OCI-LY7 (cell line): ENCODE measurements around the gene CELSR3. TPM values are rescaled to one million over a fixed set of nuclear protein-coding genes. Genes with fewer than 3 reads are reported as not detected.
A peak's percentile ranks its signal among the peaks of the same experiment; 100 is the strongest.

Source experiments
- BruUV-seq: library from RNA; stranded (reverse); fragments of 400-500 nt; replicated peaks from 2 replicates; lab custom pipeline; 2021; lab: Mats Ljungman, UMichigan
- CTCF ChIA-PET: fragments of 300-600 bp; sonication (Branson Sonifier 250); formaldehyde crosslinking; loops from one replicate; lab custom pipeline; 2022; ENCODE audit warnings: antibody characterized with exemption; ENCODE audit not compliant: unreplicated experiment; lab: Charles Lee
- POLR2A ChIA-PET: fragments of 300-600 bp; sonication (Branson Sonifier 250); formaldehyde crosslinking; loops from one replicate; lab custom pipeline; 2022; ENCODE audit warnings: antibody characterized with exemption; lab: Charles Lee
- DNase-seq: peaks from one replicate; pipeline ENCODE4 v3.0.0-alpha.2; 2015; ENCODE audit warnings: low spot score
- H2AFZ ChIP-seq: fragments of 200-600 bp; sonication (generic), shearing (Covaris generic); 2 replicates; pipeline ENCODE4 v1.6.1; 2014; ENCODE audit warnings: mild to moderate bottlenecking, antibody characterized with exemption, low read length, moderate library complexity
- H3K27ac ChIP-seq: fragments of 200-600 bp; sonication (generic); 2 replicates; pipeline ENCODE4 v1.5.1; 2014; ENCODE audit warnings: mixed run types, low read depth, mild to moderate bottlenecking, moderate library complexity, low read length, inconsistent platforms; ENCODE audit not compliant: poor library complexity, severe bottlenecking
- H3K36me3 ChIP-seq: fragments of 200-600 bp; sonication (generic); 2 replicates; pipeline ENCODE4 v1.6.1; 2014; ENCODE audit warnings: mild to moderate bottlenecking, antibody characterized with exemption, low read length, moderate library complexity, mixed read lengths; ENCODE audit not compliant: insufficient read depth
- H3K4me1 ChIP-seq: fragments of 200-600 bp; sonication (generic); 2 replicates; pipeline ENCODE4 v1.5.1; 2014; ENCODE audit warnings: mild to moderate bottlenecking, low read length; ENCODE audit not compliant: insufficient read depth, poor library complexity, severe bottlenecking
- H3K4me2 ChIP-seq: fragments of 200-600 bp; sonication (generic); 2 replicates; pipeline ENCODE4 v1.6.1; 2014; ENCODE audit warnings: mild to moderate bottlenecking, low read length
- H3K4me3 ChIP-seq: fragments of 200-600 bp; sonication (generic); 2 replicates; pipeline ENCODE4 v1.5.1; 2014; ENCODE audit warnings: mild to moderate bottlenecking, low read depth, low read length; ENCODE audit not compliant: poor library complexity, severe bottlenecking
- H3K79me2 ChIP-seq: fragments of 200-600 bp; sonication (generic); 2 replicates; pipeline ENCODE4 v1.6.1; 2016; ENCODE audit warnings: low read depth, mild to moderate bottlenecking, low read length, moderate library complexity, mixed read lengths; ENCODE audit not compliant: insufficient read depth
- H3K9me2 ChIP-seq: fragments of 200-600 bp; sonication (generic); 2 replicates; pipeline ENCODE4 v1.6.1; 2016; ENCODE audit warnings: mild to moderate bottlenecking, low read length, mixed read lengths; ENCODE audit not compliant: insufficient read depth
- H3K9me3 ChIP-seq: fragments of 200-600 bp; sonication (generic); 2 replicates; pipeline ENCODE4 v1.6.1; 2014; ENCODE audit warnings: mild to moderate bottlenecking, mixed run types, low read length, mixed read lengths
- H4K20me1 ChIP-seq: fragments of 200-600 bp; sonication (generic); 2 replicates; pipeline ENCODE4 v1.6.1; 2014; ENCODE audit warnings: mild to moderate bottlenecking, antibody characterized with exemption, low read length, moderate library complexity, mixed read lengths; ENCODE audit not compliant: insufficient read depth
- EZH2phosphoT487 ChIP-seq: fragments of 200-600 bp; sonication (generic); IDR thresholded peaks from 2 replicates; pipeline ENCODE4 v1.6.1; 2018; ENCODE audit warnings: low read depth, borderline replicate concordance, mild to moderate bottlenecking, mixed run types, antibody characterized with exemption, low read length, moderate library complexity, mixed read lengths
- intact Hi-C: fragments of 100-400 bp; cut with micrococcal nuclease; formaldehyde crosslinking; loops from one replicate; pipeline ENCODE4 v1.10.0; 2022; ENCODE audit not compliant: unreplicated experiment
- total RNA-seq, 2 experiments: library from RNA; depleted of rRNA in 1 of 2; stranded (reverse); fragments of >200 nt in 1 of 2; shearing (Covaris generic) in 1 of 2; gene quantifications; 2 replicates each; pipeline ENCODE4 v1.2.3, GENCODE V29; 2014 to 2022
- TF ChIP-seq, protein P1 (sequence below): fragments of 200-600 bp; sonication (generic); conservative IDR thresholded peaks from 2 replicates; pipeline ENCODE4 v1.5.1; 2014; ENCODE audit warnings: mild to moderate bottlenecking, antibody characterized with exemption, low read length, moderate library complexity, mixed read lengths

Gene CELSR3
- total RNA-seq, 2 experiments from 2014 or later, result 3.0 to 9.1 TPM

DNA sequence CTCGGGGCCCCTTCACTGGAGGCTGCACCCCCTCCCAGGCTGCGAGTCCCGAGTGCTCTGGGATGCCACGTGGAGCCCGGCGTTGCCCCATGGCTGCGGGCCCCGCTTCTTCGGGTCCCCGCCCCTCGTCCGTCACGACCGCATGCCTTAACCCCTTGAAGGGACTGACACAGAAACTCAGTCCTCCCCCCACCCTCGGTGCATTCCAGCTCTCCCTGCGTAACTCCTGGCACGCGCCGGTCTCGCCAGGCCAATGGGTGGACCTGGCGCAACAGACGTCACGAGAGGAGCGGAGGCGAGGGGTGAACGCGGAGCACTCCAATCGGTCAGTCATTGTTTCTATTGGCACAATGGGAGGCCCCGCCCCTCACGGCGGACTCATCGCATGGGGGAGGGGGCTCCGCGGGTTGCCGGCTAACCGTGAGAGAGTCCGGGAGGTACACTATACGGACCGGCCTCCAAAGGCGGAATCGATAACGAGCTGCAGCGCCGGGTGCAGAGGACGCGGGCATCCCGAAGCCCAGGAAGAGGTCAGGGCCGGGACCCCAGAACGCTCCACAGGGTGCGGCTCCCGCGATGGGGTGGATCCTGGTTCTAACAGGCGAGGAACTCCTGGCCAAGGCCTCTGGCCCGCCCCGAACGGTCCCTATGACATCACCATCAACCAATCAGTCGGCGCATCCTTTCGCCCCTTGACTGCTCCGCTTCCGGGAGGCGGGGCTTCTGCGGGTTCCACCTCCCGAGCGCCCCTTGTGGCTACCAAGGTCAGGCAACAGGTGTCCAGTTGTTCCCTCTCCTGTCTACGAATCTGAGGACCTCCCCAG is 1.0 kb upstream of the CELSR3 start:
- Histone ChIP-seq H3K27ac (peak overlapping the region; percentile 79), H3K9me2 (no peaks in the 10 kb centered on the region), H3K36me3 (no peaks in the 10 kb centered on the region; the same call in none of the 2 replicates), H3K4me1 (no peaks in the 10 kb centered on the region), H3K79me2 (no peaks in the 10 kb centered on the region), H3K4me2 (peak overlapping the region; percentile 93), H4K20me1 (no peaks in the 10 kb centered on the region), H3K9me3 (no peaks in the 10 kb centered on the region), H3K4me3 (peak overlapping the region; percentile 80), H2AFZ (peak overlapping the region; percentile 74)
- intact Hi-C loops, result loop anchor here (1.0 to 5.0 kb wide), 4 partner anchors 21 to 101 kb away; partner anchors contain the start of genes NCKIPSD, SLC26A6, UCN2 and UQCRC1
- CTCF ChIA-PET, result interaction anchor here (0.9 to 1.8 kb wide), 2 partner anchors 28 to 227 kb away, joined by 3 to 10 read pairs; partner anchors contain the start of gene SLC26A6
- POLR2A ChIA-PET, result interaction anchor here (0.6 to 1.2 kb wide), 6 partner anchors 18 to 1063 kb away, joined by 3 to 4 read pairs (median 3); partner anchors contain the start of genes IP6K2 and PFKFB4
- no TSS peak for BruUV-seq
- peak; percentile 99 for DNase-seq
- TF ChIP-seq, protein P1, sequence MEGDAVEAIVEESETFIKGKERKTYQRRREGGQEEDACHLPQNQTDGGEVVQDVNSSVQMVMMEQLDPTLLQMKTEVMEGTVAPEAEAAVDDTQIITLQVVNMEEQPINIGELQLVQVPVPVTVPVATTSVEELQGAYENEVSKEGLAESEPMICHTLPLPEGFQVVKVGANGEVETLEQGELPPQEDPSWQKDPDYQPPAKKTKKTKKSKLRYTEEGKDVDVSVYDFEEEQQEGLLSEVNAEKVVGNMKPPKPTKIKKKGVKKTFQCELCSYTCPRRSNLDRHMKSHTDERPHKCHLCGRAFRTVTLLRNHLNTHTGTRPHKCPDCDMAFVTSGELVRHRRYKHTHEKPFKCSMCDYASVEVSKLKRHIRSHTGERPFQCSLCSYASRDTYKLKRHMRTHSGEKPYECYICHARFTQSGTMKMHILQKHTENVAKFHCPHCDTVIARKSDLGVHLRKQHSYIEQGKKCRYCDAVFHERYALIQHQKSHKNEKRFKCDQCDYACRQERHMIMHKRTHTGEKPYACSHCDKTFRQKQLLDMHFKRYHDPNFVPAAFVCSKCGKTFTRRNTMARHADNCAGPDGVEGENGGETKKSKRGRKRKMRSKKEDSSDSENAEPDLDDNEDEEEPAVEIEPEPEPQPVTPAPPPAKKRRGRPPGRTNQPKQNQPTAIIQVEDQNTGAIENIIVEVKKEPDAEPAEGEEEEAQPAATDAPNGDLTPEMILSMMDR, result peak; percentile 90
- no peak for TF ChIP-seq EZH2phosphoT487

DNA sequence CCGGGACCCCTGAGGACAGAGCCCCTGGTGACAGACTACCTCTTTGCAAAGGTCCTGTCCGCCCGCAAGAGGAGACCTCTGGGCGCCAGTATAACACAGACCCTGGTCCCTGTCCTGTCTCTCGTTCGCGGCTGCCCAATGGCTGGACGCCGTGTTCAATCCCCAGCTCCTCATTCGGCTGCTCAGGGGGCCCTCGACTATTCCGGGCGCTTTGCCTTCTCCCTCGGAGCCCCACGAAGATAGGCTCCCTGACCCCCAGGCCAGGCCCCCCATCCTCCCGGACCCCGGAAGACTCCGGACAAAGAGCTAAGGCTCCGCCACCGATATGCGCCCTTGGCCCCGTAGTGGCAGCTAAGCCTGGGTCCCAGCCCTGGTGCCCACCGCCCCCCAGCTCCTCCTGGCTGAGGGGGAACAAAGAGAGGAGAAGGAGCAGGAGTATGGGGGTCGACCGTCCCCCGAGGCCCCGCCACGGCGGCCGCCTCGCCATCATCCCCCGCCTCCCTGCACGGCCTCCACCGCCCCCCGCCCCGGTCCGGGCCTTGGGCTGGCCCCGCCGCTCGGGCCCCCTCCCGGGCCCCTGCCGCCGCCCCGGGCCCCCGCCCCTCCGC is 437 bp downstream of the CELSR3 start:
- H2AFZ ChIP-seq, result no peak overlapping the region
- H3K36me3 ChIP-seq, result no peaks in the 10 kb centered on the region
- ChIA-PET CTCF (interaction anchor here (1.8 kb wide), 1 partner anchor 27 kb away, joined by 10 read pairs; the partner anchor contains the start of gene SLC26A6), POLR2A (interaction anchor here (1.0 to 1.2 kb wide), 3 partner anchors 19 to 105 kb away, joined by 3 to 4 read pairs (median 3); partner anchors contain the start of genes IP6K2 and PFKFB4)
- DNase-seq, result no peak
- H3K4me1 ChIP-seq, result no peaks in the 10 kb centered on the region
- H3K4me2 ChIP-seq, result peak overlapping the region; percentile 93
- no TSS peak for BruUV-seq
- peak overlapping the region; percentile 80 for H3K4me3 ChIP-seq
- H3K9me3 ChIP-seq, result no peaks in the 10 kb centered on the region
- no peaks in the 10 kb centered on the region for H3K79me2 ChIP-seq
- H3K27ac ChIP-seq, result no peak overlapping the region
- no peak for TF ChIP-seq EZH2phosphoT487
- TF ChIP-seq, protein P1, result no peak
- no peaks in the 10 kb centered on the region for H4K20me1 ChIP-seq
- H3K9me2 ChIP-seq, result no peaks in the 10 kb centered on the region
- intact Hi-C loops, result loop anchor here (2.0 to 5.0 kb wide), 3 partner anchors 23 to 100 kb away; partner anchors contain the start of genes NCKIPSD, UCN2 and UQCRC1
